HL-60 (cell line): ENCODE results near the gene C2orf92.

Source experiments
- GABPA ChIP-seq: IDR thresholded peaks from 2 replicates; pipeline ENCODE4 v1.6.1; 2012; ENCODE audit warnings: low read depth
- POLR2AphosphoS5 ChIP-seq: IDR thresholded peaks from 2 replicates; pipeline ENCODE4 v1.6.1; 2012; ENCODE audit warnings: low read depth
- SPI1 ChIP-seq: IDR thresholded peaks from 2 replicates; pipeline ENCODE4 v1.6.1; 2012; ENCODE audit warnings: low read depth, mild to moderate bottlenecking, borderline replicate concordance
- TF ChIP-seq, protein P1 (sequence below): IDR thresholded peaks from one replicate; pipeline ENCODE4 v1.5.1; 2011; ENCODE audit warnings: low read length, control low read depth, inconsistent platforms; ENCODE audit not compliant: insufficient read depth
- TF ChIP-seq, protein P2 (sequence below): IDR thresholded peaks from 2 replicates; pipeline ENCODE4 v1.6.1; 2012; ENCODE audit warnings: low read depth; ENCODE audit not compliant: insufficient replicate concordance

DNA sequence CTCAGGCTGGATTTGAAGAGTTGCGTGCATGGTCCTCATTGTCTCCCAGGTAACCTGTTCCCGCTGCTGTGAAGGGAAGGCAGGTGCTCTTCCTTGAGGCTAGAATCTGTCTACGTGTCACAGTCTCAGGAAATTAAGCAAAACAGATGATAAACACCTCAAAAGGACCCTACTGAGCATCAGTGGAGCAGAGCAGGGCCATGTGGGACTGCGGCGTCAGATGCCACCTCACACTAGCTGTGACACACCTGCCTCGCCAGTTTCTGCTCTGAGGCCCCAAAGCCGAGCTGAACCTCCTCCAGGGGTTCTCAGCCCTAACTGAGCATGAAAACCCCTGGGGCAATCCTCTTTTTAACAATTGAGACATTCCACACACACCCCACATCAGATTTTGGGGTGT is 2.0 kb downstream of the C2orf92 start:
- TF ChIP-seq, protein P1, sequence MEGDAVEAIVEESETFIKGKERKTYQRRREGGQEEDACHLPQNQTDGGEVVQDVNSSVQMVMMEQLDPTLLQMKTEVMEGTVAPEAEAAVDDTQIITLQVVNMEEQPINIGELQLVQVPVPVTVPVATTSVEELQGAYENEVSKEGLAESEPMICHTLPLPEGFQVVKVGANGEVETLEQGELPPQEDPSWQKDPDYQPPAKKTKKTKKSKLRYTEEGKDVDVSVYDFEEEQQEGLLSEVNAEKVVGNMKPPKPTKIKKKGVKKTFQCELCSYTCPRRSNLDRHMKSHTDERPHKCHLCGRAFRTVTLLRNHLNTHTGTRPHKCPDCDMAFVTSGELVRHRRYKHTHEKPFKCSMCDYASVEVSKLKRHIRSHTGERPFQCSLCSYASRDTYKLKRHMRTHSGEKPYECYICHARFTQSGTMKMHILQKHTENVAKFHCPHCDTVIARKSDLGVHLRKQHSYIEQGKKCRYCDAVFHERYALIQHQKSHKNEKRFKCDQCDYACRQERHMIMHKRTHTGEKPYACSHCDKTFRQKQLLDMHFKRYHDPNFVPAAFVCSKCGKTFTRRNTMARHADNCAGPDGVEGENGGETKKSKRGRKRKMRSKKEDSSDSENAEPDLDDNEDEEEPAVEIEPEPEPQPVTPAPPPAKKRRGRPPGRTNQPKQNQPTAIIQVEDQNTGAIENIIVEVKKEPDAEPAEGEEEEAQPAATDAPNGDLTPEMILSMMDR: no peak
- TF ChIP-seq POLR2AphosphoS5: no peak
- TF ChIP-seq, protein P2, sequence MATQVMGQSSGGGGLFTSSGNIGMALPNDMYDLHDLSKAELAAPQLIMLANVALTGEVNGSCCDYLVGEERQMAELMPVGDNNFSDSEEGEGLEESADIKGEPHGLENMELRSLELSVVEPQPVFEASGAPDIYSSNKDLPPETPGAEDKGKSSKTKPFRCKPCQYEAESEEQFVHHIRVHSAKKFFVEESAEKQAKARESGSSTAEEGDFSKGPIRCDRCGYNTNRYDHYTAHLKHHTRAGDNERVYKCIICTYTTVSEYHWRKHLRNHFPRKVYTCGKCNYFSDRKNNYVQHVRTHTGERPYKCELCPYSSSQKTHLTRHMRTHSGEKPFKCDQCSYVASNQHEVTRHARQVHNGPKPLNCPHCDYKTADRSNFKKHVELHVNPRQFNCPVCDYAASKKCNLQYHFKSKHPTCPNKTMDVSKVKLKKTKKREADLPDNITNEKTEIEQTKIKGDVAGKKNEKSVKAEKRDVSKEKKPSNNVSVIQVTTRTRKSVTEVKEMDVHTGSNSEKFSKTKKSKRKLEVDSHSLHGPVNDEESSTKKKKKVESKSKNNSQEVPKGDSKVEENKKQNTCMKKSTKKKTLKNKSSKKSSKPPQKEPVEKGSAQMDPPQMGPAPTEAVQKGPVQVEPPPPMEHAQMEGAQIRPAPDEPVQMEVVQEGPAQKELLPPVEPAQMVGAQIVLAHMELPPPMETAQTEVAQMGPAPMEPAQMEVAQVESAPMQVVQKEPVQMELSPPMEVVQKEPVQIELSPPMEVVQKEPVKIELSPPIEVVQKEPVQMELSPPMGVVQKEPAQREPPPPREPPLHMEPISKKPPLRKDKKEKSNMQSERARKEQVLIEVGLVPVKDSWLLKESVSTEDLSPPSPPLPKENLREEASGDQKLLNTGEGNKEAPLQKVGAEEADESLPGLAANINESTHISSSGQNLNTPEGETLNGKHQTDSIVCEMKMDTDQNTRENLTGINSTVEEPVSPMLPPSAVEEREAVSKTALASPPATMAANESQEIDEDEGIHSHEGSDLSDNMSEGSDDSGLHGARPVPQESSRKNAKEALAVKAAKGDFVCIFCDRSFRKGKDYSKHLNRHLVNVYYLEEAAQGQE: no peak
- TF ChIP-seq SPI1: no peak
- no peak for TF ChIP-seq GABPA
